ENCODE data around the gene C14orf132.

DNA sequence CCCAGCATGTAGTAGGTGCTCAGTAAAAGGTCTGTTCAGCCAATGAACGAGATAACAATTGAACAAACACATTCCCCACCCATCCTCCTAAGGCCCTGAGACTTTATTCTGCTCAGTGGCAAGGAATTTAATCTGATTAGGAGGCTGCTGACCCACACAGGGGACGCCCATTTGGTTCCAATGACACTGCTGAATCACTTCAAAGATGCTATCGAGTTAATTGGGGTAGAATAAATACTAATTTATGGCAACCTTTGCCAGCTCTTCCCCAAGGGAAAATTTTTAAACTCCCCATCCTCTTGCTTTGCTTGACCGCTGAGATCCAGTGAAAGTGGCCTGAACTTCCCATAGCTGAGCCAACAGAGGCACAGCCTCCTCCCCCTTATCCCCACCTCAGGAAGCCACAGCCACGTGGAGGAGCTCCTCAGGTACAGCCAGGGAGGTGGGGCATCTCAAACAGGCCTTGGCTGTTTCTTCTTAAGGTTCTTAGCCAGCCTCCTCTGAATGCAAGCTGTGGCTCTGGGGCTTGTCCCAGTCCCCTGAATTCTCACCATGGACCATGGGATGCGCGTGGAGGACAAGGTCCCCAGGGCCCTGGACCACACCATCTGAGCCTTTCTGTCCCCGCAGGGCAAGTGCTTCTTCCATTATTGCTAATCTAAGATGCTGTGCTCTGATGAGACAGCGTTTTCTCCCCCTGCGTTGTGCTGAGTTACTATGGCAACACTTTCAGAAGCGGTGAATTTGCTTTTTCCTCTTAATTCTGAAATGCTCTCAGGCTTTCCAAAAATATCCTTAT lies 26.7 kb downstream of the C14orf132 start:
- TF ChIP-seq, protein P1, sequence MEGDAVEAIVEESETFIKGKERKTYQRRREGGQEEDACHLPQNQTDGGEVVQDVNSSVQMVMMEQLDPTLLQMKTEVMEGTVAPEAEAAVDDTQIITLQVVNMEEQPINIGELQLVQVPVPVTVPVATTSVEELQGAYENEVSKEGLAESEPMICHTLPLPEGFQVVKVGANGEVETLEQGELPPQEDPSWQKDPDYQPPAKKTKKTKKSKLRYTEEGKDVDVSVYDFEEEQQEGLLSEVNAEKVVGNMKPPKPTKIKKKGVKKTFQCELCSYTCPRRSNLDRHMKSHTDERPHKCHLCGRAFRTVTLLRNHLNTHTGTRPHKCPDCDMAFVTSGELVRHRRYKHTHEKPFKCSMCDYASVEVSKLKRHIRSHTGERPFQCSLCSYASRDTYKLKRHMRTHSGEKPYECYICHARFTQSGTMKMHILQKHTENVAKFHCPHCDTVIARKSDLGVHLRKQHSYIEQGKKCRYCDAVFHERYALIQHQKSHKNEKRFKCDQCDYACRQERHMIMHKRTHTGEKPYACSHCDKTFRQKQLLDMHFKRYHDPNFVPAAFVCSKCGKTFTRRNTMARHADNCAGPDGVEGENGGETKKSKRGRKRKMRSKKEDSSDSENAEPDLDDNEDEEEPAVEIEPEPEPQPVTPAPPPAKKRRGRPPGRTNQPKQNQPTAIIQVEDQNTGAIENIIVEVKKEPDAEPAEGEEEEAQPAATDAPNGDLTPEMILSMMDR (IDR thresholded peaks at IDR 0.05), result no peak
- TF ChIP-seq POLR2A (IDR thresholded peaks at IDR 0.05) (no peak), POLR2AphosphoS5 (IDR thresholded peaks at IDR 0.05) (no peak), EP300 (IDR thresholded peaks at IDR 0.05) (no peak)
